Measurements from ENCODE around the gene FSTL1.

- no peak for TF ChIP-seq CTCF (conservative IDR thresholded peaks at IDR 0.05; ENCODE audit: low read depth in 2 of 2)
- TF ChIP-seq EZH2phosphoT487 (IDR thresholded peaks at IDR 0.05; ENCODE audit: unreplicated experiment): no peak
- TF ChIP-seq ZNF114 (CRISPR knock-in tag; IDR thresholded peaks at IDR 0.05): no peak
- TF ChIP-seq JUNB (IDR thresholded peaks at IDR 0.05; ENCODE audit: unreplicated experiment): no peak
- TF ChIP-seq REST (IDR thresholded peaks at IDR 0.05; ENCODE audit: unreplicated experiment): no peak
These were observed 56.4 kb downstream of the FSTL1 start for GRCh38 chr3:120394347-120394746.

Measured in GM23338 (cell line).